Breast epithelium (tissue), 4 donors: ENCODE results near the gene DIS3L2. TPM values are rescaled to one million over a fixed set of nuclear protein-coding genes. Genes with fewer than 3 reads are reported as not detected.
"Not testable (repeated sequence)": the region's sequence is repeated elsewhere in the genome, so short reads cannot be mapped to it uniquely, and the experiment has no call there.

Source experiments
- DNase-seq, 2 donors: peaks; one replicate each; pipeline ENCODE4 v3.0.0-alpha.2; 2019; ENCODE audit warnings: low spot score in 2 of 2
- H3K27ac ChIP-seq, 2 donors: fragments of 200-600 bp; sonication (generic) in 1 of 2; one replicate each; pipeline ENCODE4 v1.5.1; 2016 to 2019; ENCODE audit warnings: mild to moderate bottlenecking in 1 of 2
- H3K27me3 ChIP-seq, 2 donors: fragments of 200-600 bp; sonication (generic) in 1 of 2; one replicate each; pipeline versions ENCODE4 v1.5.1 to v1.6.0; 2017 to 2019; ENCODE audit warnings: control low read depth in 1 of 2, mild to moderate bottlenecking in 1 of 2
- H3K36me3 ChIP-seq: fragments of 200-600 bp; one replicate; pipeline ENCODE4 v1.5.1; 2019
- H3K4me1 ChIP-seq, 2 donors: fragments of 200-600 bp; sonication (generic); one replicate each; pipeline ENCODE4 v1.5.1; 2016 to 2019; ENCODE audit warnings: control low read depth in 1 of 2
- H3K4me3 ChIP-seq, 3 donors: fragments of 200-600 bp; sonication (generic); 1 replicate in 2 of 3; 2 replicates in 1 of 3; pipeline ENCODE4 v1.5.1; 2016 to 2019; ENCODE audit warnings: mild to moderate bottlenecking in 3 of 3, moderate library complexity in 2 of 3
- H3K9me3 ChIP-seq, 2 donors: fragments of 200-600 bp; sonication (generic) in 1 of 2; one replicate each; pipeline ENCODE4 v1.5.1; 2016 to 2019; ENCODE audit warnings: control low read depth in 1 of 2
- POLR2A ChIP-seq: fragments of 450-650 bp; IDR thresholded peaks from one replicate; pipeline ENCODE4 v1.6.1; 2016; ENCODE audit warnings: antibody characterized with exemption, mild to moderate bottlenecking, moderate library complexity
- POLR2AphosphoS5 ChIP-seq, 3 donors: sonication (generic); formaldehyde crosslinking; IDR thresholded peaks; one replicate each; pipeline ENCODE4 v1.6.1; 2017; ENCODE audit warnings: antibody characterized with exemption in 3 of 3
- intact Hi-C: fragments of 100-400 bp; cut with DNase I; formaldehyde crosslinking; loops from one replicate; pipeline ENCODE4 v1.15.1; 2023; ENCODE audit warnings: low total_unique reads
- total RNA-seq, 3 donors: library from RNA; depleted of rRNA; stranded (reverse); fragments of >200 nt; gene quantifications; one replicate each; pipeline ENCODE4 v1.1.0, GENCODE V29; 2016
- TF ChIP-seq, protein P1 (sequence below), 3 donors: fragments of 450-650 bp; IDR thresholded peaks; one replicate each; pipeline ENCODE4 v1.5.1; 2016 to 2017; ENCODE audit warnings: antibody characterized with exemption in 3 of 3, mild to moderate bottlenecking in 3 of 3, moderate library complexity in 3 of 3

Gene DIS3L2
- total RNA-seq, 3 donors from 2014 or later, result 19.2 to 38.9 (median 33.4) TPM

DNA sequence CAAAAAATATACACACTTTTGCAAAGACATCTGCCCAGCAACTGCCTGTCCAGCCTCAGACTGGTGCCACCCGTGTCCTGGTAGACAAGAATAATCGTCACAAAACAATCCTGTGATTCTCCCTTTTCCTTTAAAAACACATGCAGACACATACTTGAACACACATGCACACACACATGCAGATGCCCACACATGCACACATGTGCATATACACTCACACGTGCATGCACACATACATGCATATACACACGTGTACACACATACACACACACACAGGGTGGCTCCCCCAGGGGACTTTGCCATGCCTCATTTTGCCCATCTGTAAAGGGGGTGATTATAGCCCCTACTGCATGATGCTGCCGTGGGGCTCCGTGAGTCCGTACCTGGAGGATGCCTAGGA lies 392.1 kb downstream of the DIS3L2 start:
- Histone ChIP-seq H3K9me3 (no peaks in the 10 kb centered on the region), H3K27ac (no peak overlapping the region), H3K36me3 (no peaks in the 10 kb centered on the region), H3K27me3 (peaks cover 14 to 62% of the 10 kb centered on the region in 2 donors), H3K4me1 (peaks cover 0 to 8% of the 10 kb centered on the region in 2 donors), H3K4me3 (no peak overlapping the region)
- DNase-seq, result no peak
- intact Hi-C loops, result no loop called here
- TF ChIP-seq, protein P1, sequence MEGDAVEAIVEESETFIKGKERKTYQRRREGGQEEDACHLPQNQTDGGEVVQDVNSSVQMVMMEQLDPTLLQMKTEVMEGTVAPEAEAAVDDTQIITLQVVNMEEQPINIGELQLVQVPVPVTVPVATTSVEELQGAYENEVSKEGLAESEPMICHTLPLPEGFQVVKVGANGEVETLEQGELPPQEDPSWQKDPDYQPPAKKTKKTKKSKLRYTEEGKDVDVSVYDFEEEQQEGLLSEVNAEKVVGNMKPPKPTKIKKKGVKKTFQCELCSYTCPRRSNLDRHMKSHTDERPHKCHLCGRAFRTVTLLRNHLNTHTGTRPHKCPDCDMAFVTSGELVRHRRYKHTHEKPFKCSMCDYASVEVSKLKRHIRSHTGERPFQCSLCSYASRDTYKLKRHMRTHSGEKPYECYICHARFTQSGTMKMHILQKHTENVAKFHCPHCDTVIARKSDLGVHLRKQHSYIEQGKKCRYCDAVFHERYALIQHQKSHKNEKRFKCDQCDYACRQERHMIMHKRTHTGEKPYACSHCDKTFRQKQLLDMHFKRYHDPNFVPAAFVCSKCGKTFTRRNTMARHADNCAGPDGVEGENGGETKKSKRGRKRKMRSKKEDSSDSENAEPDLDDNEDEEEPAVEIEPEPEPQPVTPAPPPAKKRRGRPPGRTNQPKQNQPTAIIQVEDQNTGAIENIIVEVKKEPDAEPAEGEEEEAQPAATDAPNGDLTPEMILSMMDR (IDR thresholded peaks at IDR 0.05), result no peak
- TF ChIP-seq POLR2AphosphoS5 (IDR thresholded peaks at IDR 0.05) (no peak), POLR2A (no peak)

DNA sequence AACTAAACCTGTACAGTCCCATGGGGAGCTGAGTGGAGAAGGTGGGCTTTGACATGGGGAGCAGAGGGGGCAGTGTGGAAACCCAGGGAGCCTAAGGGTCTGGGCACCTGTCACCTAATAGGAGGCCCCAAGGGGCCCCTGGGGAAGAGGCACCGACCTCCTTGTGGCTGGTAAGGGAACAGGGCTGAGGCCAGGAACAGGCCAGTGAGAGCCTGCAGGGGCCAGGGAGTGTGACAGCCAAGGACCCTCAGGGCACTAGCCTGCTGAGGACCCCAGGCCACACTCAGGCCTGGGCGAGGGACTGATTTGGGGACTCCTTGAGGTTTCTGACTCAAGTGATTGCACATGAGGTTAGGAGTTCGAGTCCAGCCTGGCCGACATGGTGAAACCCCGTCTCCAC lies 392.6 kb downstream of the DIS3L2 start:
- intact Hi-C loops, result no loop called here
- Histone ChIP-seq H3K9me3 (no peaks in the 10 kb centered on the region), H3K4me3 (no peak overlapping the region), H3K27ac (no peak overlapping the region), H3K27me3 (peaks cover 14 to 59% of the 10 kb centered on the region in 2 donors), H3K4me1 (peaks cover 0 to 8% of the 10 kb centered on the region in 2 donors), H3K36me3 (no peaks in the 10 kb centered on the region)
- no peak for DNase-seq
- no peak for TF ChIP-seq POLR2AphosphoS5 (IDR thresholded peaks at IDR 0.05)
- TF ChIP-seq POLR2A, result no peak
- TF ChIP-seq, protein P1 (IDR thresholded peaks at IDR 0.05), result no peak

DNA sequence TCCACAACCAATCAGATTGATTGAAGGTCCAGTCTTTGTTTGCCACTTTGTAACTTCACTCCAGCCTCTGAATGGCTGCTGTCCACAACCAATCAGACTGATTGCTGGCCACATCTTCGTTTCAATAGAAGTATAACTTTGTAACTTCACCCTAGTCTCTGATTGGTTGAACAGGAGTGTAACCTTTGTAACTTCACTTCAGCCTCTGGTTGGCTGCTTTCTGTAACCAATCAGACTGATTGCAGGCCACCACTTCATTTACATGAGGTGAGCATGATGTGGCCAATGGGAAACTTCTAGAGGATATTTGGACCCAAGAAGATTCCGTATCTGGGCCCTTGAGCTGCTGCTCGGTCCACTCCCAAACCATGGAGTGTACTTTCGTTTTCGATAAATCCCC lies 400.1 kb downstream of the DIS3L2 start:
- no peak overlapping the region for H3K4me3 ChIP-seq
- no peaks in the 10 kb centered on the region for H3K9me3 ChIP-seq
- no peaks in the 10 kb centered on the region for H3K36me3 ChIP-seq
- no peaks in the 10 kb centered on the region for H3K4me1 ChIP-seq
- intact Hi-C loops, result no loop called here
- TF ChIP-seq POLR2AphosphoS5 (IDR thresholded peaks at IDR 0.05), result no peak
- TF ChIP-seq, protein P1 (IDR thresholded peaks at IDR 0.05), result no peak
- TF ChIP-seq POLR2A, result no peak
- DNase-seq, result no peak
- H3K27ac ChIP-seq, result no peak overlapping the region
- no peaks in the 10 kb centered on the region for H3K27me3 ChIP-seq

DNA sequence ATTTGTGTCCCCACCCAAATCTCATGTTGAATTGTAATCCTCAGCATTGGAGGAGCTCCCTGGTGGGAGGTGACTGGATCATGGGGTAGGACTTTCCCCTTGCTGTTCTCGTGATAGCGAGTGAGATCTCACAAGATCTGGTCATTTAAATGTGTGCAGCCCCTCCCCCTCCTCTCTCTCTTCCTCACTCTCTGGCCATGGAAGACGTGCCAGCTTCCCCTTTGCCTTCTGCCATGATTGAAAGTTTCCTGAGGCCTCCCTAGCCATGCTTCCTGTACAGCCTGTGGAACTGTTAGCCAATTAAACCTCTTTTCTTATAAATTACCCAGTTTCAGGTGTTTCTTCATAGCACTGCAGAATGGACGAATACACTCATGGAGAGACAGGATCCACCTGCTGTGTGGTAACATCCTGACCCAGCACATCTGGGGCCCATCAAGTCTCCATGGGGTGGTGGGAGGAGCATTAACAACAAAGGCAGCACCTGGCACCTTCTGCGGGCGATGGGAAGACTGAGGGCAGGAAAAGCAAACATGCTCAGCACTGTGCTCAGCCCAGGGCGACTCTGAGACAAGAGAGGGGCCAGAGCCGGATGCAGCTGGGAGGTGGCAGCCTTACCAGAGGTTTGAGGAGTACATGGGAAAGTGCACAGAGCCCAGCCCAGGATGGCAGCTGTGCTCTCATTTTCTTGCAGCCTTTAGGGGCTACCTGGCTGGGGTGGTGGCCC lies 400.8 kb downstream of the DIS3L2 start:
- H3K4me1 ChIP-seq, result no peaks in the 10 kb centered on the region
- no peak overlapping the region for H3K27ac ChIP-seq
- TF ChIP-seq POLR2AphosphoS5 (IDR thresholded peaks at IDR 0.05) (no peak), POLR2A (no peak)
- TF ChIP-seq, protein P1 (IDR thresholded peaks at IDR 0.05), result no peak
- peak in 1 of 2 donors; percentile 14 for DNase-seq
- no peaks in the 10 kb centered on the region for H3K36me3 ChIP-seq
- intact Hi-C loops, result no loop called here
- H3K4me3 ChIP-seq, result no peak overlapping the region
- H3K9me3 ChIP-seq, result no peaks in the 10 kb centered on the region
- H3K27me3 ChIP-seq, result no peaks in the 10 kb centered on the region

DNA sequence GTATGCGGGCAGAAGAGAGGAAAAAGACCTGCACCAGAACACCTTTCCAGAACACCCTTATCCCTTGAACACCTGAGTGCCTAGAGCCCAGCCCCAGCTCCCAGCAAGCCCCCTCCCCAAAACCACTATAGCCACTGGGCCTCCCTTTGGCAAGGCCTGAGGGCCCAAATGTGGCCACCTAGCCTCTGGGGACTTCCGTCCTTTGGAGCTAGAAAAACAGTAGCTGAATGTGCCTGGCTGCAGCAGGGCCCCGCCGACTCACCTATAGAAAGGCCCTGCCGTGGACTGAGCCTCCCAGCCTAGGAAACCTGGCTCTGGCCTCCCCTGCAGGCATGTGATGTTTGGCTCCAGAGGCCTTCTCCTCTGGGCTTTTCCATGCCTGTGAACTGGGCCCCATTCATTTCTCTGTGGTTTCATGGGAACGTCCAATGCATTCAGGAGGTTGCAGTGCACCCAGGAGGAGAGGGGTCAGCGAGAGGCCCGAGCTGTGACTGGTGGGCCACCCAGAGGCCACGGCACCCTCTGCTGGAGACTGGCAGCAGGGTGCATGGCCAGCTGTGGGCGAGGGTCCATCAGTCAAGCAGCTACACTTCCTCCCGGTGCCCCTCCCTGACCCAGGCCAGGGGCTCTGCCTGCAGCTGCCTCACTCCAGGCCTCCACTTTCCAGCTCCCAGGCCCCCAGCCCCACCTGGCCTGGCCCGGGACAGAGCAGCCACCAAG lies 401.7 kb downstream of the DIS3L2 start:
- intact Hi-C loops, H3K27me3 ChIP-seq: not testable (repeated sequence)

More for the DNA sequence above, 401.7 kb downstream of the DIS3L2 start:
- peak overlapping the region in 1 of 3 donors; percentile 15 for H3K4me3 ChIP-seq
- not testable (repeated sequence) for DNase-seq, H3K4me1 ChIP-seq, H3K9me3 ChIP-seq, H3K36me3 ChIP-seq, H3K27ac ChIP-seq
